ENCODE data around the gene RAD51.
A peak's percentile ranks its signal among the peaks of the same experiment; 100 is the strongest.
"Not testable (repeated sequence)": the region's sequence is repeated elsewhere in the genome, so short reads cannot be mapped to it uniquely, and the experiment has no call there.

Gene RAD51
- 0.83 to 2.7 (median 0.99) reads per million in 4 donors for total RNA-seq

- DNase-seq: peak; percentile 82 to 93 (median 87)
Observed at GRCh38 chr15:40694688-40695468, at the start of gene RAD51. Gene RAD51, plus strand, starts transcription at chr15:40695174. Its CDS starts 3,585 bp downstream, at chr15:40698759.

GRCh38 chr15:40647523-40647922 lies 47.5 kb upstream of the RAD51 start:
- no peak for DNase-seq

- DNase-seq: no peak
Observed at GRCh38 chr15:40650479-40650878, 44.5 kb upstream of the RAD51 start.

DNA sequence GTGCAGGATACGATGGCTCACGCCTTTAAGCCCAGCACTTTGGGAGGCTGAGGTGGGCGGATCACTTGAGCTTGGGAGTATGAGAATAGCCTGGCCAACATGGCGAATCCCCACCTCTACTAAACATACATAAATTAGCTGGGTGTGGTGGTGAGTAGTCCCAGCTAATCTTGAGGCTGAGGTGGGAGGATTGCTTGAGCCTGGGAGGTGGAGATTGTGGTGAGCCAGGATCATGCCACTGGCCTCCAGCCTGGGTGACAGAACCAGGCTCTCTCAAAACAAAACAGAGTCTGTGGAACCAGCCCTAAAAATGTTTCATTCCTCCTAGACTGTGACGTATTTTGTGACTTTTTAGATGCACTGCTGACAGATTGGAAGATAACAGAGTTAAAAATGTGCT lies 34.3 kb upstream of the RAD51 start:
- DNase-seq: no peak

DNA sequence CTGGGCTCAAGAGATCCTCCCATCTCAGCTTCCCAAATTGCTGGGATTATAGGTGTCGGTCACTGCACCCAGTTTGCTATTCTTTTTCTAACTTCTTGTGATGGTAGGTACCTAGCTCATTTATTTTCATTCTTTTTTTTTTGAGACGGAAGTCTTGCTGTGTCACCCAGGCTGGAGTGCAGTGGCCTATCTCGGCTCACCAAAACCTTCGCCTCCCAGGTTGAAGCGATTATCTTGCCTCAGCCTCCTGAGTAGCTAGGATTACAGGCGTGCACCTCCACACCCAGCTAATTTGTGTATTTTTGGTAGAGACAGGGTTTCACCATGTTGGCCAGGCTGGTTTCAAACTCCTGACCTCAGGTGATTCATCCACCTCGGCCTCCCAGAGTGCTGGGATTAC lies 30.1 kb upstream of the RAD51 start:
- DNase-seq: no peak

DNA sequence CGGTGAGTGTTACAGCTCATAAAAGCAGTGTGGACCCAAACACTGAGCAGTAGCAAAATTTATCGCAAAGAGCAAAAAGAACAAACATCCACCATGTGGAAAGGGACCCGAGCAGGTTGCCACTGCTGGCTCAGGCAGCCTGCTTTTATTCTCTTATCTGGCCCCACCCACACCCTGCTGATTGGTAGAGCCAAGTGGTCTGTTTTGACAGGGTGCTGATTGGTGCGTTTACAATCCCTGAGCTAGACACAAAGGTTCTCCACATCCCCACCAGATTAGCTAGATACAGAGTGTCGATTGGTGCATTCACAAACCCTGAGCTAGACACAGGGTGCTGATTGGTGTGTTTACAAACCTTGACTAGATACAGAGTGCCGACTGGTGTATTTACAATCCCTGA lies 18.7 kb upstream of the RAD51 start:
- not testable (repeated sequence) for DNase-seq

GRCh38 chr15:40676906-40677305 lies 18.1 kb upstream of the RAD51 start:
- not testable (repeated sequence) for DNase-seq

GRCh38 chr15:40680151-40680550 lies 14.8 kb upstream of the RAD51 start:
- no peak for DNase-seq

DNA sequence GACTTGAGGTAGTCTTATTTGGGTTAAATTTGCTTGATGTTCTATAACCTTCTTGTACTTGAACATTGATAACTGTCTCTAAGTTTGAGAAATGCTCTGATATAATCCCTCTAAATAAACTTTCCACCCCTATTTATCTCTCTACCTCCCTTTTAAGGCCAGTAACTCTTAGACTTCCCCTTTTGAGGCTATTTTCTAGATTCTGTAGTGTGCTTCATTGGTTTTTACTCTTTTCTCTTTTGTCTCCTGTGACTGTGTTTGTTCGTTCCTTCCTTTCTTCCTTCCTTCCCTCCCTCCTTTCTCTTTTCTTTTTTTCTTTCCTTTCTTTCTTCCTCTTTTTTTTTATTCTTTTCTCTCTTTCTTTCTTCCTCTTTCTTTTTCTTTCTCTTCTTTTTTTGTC lies 14.0 kb upstream of the RAD51 start:
- DNase-seq: not testable (repeated sequence)

DNA sequence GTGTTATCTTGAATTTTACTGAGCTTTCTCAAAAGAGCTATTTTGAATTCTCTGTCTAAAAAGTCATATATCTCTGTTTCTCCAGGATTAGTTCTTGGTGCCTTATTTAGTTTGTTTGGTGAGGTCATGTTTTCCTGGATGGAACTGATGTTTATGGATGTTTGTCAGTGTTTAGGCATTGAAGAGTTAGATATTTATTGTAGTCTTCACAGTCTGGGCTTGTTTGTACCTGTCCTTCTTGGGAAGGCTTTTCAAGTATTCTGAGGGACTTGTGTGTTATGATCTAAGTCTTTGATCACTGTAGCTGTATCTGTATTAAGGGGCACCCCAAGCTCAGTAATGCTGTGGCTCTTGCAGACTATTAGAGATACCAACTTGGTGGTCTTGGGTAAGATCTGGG lies 10.6 kb upstream of the RAD51 start:
- DNase-seq: no peak

GRCh38 chr15:40685376-40685775 lies 9.6 kb upstream of the RAD51 start:
- no peak for DNase-seq

GRCh38 chr15:40688932-40689799 lies 5.8 kb upstream of the RAD51 start:
- DNase-seq: no peak

- no peak for DNase-seq
Observed at GRCh38 chr15:40691737-40692136, 3.2 kb upstream of the RAD51 start.

DNA sequence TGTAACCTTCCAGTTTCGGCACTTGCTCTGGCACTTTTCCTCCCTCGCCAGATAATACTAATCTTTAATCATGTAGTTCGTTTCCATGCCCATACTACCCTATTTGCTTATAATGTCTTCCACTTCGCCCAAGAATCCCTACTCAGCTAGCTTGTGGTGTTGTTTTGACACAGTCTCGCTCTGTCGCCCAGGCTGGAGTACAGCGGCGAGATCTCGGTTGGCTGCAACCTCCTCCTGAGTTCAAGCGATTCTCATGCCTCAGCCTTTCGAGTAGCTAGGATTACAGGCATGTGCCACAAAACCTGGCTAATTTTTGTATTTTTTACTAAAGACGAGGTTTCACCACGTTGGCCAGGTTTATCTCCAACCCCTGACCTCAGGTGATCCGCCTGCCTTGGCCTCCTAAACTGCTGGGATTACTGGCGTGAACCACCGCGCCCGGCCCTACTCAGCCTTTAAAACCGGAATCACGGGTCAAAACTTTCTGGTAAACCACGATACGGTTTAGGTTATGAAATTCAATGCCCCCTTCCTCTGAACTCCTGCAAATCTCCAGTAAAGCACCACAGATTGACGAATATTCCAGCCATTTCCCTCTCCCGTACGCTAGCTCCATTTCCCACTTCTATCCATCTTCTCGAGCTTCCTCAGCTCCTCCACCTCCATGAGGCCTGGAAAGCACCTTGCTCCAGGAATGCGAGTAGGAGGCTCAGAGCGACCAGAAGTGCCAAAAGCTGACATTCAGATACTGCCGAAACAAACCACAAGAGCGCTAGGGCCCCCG lies 878 bp upstream of the RAD51 start:
- DNase-seq: no peak

- DNase-seq: no peak
Observed at GRCh38 chr15:40695469-40695890, 506 bp downstream of the RAD51 start.

GRCh38 chr15:40696228-40696627 lies 1.3 kb downstream of the RAD51 start:
- no peak for DNase-seq

GRCh38 chr15:40697916-40698315 lies 2.9 kb downstream of the RAD51 start:
- DNase-seq: no peak

DNA sequence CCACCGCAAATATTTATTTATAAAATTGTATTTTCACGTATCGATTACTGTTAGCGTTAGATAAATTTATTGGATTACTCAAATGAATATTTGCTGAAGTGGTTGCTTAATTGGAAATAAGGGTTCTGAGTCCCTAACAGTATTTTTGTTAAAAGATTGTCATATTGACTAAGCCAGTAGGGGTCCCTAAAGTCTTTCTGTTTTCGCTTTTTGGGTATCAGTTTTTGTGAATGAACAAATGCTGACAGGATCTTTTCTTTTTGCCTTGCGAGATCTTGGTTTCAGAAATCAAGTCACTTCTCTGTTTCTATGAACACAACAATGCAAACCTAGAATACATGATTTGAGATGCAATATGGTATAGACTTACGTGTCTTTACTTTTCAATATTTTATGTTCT lies 7.1 kb downstream of the RAD51 start:
- no peak for DNase-seq

- no peak for DNase-seq
Observed at GRCh38 chr15:40706121-40706520, 11.1 kb downstream of the RAD51 start.

DNA sequence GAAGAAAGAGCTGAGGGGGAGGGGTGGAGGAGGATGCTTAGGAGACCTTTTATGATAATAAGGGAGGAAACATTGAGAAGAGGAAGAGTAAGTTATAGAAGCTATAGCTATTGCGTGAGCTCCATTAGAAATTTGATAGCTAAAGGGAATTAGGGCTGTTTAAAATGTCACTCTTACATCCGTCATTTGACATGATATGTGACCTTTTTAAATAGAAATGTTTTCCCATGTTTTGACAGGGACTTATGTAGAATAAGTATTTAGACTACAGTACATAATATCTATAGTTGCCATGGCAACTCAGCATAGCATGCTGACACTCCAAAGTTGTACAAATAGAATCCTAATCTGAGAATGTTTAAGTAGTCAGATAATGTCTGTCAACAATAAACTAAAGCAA lies 19.2 kb downstream of the RAD51 start:
- DNase-seq: no peak

GRCh38 chr15:40716165-40716564 lies 21.2 kb downstream of the RAD51 start:
- no peak for DNase-seq

- no peak for DNase-seq
Observed at GRCh38 chr15:40721701-40722100, 26.7 kb downstream of the RAD51 start.

DNA sequence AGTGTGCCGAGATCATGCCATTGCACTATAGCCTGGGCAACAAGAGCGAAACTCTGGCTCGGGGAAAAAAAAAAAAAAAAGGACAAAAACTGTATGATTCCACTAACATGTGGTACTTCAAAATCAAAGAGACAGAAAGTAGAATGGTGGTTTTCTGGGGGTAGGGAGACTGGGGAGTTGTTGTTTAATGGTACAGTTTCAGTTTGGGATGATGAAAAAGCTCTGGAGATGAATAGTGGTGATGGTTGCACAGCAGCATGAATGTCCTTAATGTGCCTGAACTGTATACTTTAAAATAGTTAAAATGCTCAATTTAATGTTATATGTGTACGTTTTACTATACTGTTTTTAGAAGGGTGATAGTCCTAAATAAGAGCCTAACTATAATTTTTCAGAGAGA lies 27.4 kb downstream of the RAD51 start:
- DNase-seq: no peak

Data from T-helper 1 cell (primary cell).